DMS79 treated with DMSO at 0.1 percent for 48 hours (cell line): ENCODE data around the gene PRR20G.
A peak's percentile ranks its signal among the peaks of the same experiment; 100 is the strongest.

Experiments
- DNase-seq: peaks from one replicate; lab custom pipeline; 2025; lab: John Stamatoyannopoulos, UW

Gene PRR20G

DNA sequence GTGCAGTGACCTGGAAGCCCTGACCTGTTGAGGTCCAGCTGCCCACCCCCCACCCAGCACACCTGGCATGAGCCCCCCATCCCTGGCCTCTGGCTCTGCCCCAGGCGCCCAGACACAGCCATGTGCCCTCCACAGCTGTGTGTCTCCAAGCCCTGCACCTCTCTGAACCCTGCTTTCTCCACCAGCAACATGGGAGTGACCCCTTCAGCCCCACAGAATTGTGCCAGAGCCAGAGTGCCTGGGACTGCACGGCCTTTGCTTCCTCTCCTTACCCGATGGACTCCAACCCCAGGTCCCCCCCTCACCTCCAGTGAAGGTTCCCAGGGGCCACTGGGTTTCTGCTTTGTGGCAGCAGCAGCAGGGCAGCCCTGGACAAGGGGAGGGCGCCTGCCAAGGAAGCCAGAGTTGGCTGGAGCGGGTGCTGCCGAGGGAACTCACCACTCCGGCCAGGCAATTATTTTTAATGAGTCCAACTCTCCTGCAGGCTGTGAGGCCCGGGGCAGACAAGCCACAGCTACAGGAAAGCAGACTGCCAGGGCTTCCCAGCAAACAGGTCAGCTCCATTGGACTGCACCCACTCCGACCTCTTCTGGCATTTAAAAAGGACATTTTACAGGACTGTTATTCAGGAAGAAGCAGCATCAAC, 24.1 kb downstream of the PRR20G start:
- no peak for DNase-seq

DNA sequence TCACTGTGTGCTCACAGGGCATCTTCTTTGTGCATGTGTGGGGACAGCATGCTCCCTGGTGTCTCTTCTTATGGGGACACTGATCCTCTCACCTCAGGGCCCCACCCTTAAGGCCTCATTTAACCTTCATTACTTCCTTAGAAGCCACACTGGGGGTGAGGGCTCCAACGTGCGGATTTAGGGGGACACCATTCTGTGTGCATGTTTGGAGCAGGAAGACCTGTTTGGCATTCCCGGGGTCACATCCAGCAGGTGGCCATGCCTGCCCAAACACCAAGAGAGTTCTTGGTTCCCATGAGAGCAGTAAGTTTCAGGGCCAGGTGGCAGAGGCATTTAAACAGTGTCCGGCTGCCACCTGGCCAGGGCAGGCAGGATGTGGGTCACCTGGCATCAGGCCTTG, 24.8 kb downstream of the PRR20G start:
- DNase-seq, result no peak

DNA sequence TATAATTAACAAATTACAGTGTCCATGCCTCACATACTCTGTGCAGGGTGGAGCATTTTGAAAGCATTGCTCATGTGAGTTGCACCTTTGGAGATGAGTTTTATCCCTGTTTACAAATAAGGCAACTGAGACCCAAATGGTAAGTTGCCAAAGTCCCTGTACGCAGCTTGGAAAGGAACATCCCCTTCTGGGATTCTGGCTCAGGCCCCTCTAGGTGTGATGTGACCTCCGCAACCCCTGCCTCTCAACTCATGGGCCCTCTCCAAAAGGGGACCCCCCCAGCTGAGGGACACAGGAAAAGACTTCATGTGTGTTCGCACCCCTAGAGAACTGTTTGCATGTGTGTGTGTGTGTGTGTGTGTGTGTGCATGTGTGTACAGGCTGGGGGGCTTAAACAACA, 25.3 kb downstream of the PRR20G start:
- no peak for DNase-seq

DNA sequence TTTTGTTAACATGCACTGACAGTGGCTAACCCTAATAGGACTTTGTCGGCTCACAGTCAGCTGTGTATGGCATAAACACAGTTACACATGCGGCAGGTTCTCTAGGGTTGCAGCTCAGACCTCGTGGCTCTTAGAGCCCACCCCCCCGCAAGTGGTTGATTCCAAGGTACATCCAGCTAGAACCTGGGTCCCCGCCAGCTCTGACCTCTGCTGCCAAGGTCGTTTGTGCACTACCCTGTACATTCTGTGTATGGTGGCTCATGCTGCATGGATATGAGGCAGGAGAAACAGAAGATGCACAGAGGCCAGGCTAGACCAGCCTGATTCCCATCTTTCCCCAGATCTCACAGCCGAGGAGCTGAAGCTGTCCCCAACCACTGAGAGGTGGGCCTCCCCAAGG, 25.9 kb downstream of the PRR20G start:
- DNase-seq, result no peak

DNA sequence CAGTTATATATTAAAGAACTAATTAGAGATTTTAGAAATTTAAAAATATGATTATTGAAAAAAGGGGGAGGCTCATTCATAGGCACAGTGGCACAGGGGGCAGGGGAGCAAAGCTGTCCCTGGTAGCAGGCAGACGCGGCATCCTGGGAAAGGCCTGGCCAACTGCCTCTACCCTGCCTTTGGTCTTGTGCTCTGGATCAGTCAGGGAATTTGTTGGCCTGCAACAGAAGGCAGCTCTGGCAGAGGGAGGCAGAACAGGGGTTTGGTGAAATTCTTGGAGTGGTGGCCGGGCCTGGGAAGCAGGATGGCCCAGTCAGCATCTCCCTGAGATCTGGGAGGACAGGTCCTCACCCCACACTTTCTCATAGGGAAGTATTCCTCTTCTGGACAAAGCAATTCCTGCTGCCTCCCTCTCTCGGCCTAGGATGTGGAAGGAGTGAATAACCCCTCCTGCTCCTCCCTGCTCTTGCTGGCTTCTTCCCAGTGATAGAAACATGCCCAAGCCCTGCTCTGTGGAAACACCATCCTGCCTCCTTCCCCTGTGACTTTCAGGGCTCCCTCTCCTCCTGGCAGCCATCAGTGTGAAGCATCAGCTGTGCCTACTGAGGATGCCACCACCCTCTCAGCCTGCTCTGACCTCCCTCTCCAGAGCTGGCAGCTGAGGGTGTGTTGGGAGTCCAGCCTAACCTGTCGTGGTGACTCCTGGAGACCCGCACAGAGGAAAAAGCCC, 26.9 kb downstream of the PRR20G start:
- DNase-seq, result no peak

DNA sequence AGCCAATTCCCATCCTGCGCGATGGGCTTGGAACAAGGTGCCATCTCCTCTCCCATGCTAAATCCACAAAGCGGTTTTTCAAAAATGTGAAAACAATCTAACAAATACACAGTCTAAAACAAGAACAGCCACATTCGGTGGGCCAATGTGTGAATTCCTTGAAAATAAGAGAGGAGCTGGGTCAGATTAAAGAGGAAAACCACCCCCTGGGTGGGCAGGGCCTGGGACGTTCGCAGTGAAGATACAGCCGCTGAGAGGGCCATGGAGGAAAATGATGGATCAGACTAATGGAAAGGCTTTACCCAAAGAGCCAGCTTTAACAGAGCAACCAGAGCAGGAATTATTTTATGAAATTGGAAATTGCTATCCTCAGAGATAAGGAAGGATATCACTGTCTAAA, 27.4 kb downstream of the PRR20G start:
- no peak for DNase-seq

DNA sequence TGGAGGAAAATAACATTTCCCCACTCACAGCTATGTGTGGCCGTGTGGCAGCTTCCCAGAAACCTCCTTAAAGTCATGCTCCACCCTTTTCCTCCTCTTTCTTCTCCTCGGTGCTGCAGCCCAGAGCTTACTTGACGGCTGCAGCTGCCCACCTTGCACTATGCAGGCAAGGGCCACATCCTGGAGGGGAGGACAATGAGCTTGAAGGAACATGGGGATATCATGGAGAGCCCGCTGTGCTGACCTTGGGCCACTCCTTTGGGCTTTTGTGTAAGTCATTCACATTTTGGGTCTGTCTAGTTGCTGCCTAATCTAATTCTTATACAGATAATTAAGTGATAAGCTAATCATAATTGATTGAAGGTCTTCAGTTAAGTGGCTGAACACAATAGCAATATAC, 28.0 kb downstream of the PRR20G start:
- DNase-seq, result no peak

DNA sequence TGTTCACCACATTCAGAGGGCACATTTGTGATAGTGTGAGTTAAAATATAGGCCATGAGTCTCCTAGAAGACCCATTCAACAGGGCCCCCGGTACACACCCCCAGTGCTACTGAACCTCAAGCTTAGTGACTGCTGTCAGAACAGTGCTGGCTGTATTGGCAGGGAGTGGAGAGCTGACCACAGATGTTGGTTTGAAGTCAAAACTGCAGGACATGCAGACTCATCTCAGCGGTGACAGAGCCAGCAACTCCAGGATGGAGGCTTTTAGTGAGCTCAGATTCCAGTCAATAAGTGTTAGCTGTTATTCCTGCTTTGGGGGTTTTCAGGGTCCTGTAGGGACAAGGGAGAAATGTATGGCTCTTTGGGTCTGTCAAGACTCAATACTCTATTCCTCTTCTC, 29.1 kb downstream of the PRR20G start:
- no peak for DNase-seq

DNA sequence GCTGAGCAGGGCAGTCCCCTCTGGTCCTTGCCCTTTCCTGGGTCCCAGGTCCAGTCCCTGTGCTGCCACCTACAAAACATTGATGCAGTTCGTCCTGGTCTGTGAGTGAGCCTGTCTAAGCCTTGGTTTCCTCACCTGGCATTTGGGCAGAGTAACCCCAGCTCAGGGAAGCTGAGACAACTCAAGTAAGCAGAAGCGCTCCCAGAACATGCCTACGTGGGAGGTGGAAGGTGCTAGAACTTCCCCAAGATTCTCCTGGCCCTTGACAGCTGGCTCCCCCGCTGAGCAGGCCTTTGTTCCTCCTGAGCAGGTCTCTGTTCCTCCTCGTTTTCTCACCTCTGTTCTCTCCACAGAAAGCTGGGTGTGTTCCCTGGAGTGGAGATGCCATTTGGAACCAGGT, 30.5 kb downstream of the PRR20G start:
- DNase-seq, result no peak

DNA sequence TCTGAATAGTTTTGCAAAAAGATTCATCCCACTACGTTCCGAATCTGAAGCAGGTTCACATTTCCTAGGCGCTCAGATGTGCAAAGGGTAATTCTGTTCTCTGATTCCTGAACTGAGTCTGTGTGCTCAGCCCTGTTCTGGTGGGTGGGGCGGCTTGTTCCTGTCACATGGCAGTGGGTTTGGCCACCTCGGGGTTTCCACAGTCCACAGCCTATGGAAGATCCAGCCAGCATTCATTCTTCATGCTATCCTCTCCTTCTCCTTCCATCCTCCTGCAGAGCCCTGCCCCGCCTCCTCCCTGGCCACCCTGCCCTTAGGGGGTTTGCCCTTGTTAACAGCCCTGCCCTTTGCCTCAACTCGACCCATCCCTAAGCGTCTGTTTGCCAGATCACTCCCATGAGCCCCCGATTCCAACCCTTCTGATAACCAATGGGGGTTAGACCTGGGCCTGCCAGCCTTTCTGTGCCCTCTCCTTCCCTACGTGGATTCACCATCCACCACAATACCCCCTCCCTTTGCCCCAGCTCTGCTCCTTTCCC, 31.0 kb downstream of the PRR20G start:
- DNase-seq, result no peak

DNA sequence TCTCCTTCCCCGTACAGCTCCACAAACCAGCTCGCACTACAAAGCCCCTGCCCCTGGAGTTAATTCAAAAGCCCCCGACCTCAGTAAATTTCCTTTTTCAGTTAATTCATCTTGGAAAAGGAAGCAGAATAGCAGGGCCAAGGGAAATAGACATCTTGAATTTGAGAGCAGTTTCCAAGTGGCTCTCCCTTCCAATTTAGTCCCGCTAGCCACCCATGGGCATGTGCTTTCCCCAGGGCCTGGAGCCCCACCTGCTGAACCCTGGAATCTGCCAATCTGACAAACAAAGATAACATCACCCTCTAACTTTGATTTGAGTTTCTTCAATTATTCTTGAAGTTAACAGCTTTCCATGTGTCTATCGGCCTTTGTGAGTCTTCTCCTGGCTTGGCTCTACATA, 31.7 kb downstream of the PRR20G start:
- DNase-seq, result no peak

DNA sequence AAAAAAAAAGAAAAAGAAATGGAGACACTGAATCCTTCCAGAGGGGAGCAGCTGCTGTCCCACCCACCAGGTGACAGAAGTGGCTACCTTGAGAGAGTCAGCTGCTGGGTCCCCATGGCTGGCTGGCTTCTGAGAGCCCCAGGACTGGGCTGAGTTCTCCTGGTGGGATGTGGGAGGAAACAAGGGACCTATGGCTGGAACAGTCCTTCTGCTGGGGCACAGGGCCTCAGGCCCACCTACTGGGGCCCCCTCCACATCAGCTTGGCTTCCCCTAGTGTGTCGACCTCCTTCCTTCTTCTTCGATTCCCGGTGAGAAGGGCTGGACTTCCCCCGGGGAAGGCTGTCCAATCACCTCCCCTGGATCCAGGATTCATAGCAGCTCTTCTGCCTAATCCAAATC, 32.3 kb downstream of the PRR20G start:
- no peak for DNase-seq

DNA sequence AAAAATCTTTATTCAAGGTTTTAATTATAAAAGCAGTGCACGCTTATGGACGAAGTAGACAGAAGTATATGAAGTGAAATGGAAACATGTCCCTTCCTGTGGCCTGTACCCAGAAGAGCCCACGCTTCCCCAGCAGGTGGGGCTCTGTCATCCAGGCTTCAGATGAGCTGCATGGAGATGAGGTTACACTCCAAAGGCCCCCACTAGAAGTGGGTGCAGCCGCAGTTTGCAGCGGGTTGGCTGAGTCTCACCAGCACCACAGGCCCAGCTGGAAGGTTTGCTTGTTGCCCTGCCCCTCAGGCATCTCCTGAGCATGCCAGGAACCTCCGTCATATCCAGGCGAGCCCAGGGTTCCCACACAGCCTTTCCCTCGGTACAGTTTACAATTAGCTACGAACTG, 33.1 kb downstream of the PRR20G start:
- no peak for DNase-seq

DNA sequence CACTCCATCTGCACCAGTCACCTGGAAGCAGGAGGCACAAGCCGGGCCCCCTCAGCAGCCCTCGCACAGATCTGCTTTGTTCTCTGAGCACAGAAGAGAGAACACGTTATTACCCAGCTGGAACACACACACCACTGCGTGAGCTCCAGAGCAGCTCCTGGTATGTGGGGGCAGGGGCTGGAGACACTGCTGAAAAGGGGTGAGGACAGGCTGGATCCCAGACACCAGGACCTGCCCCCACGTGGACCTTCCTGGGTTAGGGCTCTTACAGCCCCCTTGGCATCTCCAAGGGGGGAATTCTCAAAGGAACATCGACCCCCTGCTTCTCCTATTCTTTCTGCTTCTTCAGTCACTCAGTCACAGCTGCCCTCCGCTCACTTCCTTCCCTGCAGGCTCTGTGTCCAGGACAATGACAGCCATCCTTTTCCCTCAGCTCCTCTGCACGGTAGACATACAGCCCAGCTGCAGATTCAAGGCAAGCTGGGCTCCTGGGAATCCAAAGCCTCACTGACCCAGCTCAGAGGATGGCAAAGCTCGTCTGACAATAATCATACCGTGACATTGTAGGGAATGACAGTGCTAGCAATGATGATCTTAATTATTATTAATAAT, 33.7 kb downstream of the PRR20G start:
- DNase-seq, result no peak

DNA sequence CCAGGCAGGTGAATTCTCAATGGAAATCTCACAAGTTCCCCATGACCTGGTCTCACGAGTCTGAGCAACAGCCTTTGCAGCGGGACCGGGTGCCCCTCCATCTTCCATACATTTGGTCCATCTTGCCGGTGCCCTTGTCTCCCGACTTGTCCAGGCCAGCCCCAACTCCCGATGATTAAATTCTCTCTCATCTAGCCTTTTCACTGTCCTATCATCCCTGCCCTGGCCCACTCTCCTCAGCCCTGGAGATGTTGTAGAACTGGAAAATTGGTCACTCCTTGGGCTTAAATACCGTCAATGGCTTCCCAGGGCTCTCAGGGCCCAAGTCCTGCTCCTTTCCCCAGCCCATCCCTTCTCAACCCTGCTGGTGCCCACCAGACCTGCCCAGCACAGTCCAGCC, 34.4 kb downstream of the PRR20G start:
- no peak for DNase-seq

DNA sequence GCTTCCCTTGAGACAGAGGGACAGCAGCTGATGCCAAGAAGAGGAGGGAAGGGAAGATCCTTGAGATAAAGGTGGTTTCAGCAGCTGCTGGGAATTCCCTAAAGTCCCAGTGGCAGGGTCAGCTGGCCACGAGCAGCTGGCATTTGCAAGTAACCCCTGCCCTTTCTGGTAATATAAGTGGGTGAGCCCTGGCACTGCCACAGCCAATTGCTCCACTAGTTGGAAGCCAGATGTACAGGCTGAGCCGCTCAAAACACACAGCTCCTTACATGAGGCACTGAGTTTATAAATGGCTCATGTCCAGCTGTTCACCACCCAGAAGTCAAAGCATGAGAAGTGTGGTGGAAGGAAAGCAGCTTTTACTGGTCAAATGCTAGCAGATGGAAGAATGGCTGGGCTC, 35.4 kb downstream of the PRR20G start:
- DNase-seq, result peak; percentile 6

DNA sequence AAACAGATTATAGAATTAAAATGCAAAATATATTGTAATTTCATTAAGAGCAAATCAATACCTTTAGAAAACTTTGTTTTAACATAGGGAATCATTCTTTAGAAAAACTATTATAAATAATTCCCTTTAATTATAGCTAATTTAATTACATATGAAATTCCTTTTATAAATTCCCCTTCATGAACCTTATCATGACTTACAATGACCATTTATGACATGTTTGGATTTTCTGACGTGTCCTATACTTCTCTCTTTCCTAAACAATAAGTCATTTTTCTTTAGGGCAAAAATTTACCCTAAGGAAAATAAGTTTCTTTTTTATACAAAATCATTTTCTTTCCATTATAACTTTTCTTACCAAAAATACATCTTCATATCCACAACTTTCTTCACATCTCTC, 37.8 kb downstream of the PRR20G start:
- no peak for DNase-seq

DNA sequence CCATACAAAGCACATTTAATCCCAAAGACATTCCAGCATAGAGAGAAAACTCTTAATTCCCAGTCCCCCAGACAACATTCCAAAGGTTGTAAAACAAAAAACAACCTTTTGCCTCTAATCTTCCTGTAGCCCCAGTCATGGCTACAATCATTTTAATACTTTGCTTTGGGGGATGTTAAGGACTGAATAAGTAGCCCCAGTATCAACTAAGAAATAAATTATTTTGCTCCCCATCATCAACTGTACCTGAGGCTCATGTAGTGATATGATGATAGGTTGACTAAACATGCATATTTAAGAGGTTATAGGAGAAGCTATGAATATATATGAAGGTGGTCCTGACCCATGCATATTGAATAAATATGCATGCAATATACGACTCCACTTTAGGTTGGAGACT, 40.6 kb downstream of the PRR20G start:
- no peak for DNase-seq

DNA sequence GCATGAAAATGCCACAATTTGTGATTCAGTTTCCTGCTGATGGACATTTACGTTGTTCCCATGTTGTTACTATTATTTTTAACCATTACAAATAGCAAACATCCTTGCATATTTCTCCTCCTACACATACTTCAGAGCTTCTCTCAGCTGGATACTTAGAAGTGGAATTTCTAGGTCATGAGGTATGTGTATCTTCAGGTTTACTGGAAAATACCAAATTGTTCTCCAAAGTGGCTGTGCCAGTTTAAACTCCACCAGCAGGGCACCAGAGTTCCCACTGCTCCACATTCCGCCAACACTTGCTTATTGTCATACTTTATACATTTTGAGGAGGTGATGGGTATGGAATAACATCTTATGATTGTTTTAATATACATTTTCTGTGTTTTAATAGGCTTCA, 49.2 kb downstream of the PRR20G start:
- DNase-seq, result no peak

DNA sequence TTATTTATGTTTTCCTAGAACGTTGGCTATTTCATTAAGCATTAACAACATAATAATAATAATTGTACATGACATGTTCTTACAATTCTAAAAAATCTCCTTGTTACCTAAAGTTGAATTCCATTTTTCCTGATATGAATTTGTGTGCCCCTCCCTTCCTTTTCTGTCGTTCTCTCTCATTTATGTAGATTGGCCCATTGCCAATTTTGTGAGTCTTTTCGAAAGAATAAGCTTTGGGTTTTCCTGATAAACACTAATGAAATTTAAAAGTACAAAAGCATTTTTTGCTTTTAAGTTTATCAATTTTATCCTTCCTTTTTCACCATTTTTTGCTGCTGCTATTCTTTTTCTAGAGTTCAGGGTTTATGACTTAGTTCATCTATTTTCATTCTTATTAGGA, 50.0 kb downstream of the PRR20G start:
- no peak for DNase-seq

DNA sequence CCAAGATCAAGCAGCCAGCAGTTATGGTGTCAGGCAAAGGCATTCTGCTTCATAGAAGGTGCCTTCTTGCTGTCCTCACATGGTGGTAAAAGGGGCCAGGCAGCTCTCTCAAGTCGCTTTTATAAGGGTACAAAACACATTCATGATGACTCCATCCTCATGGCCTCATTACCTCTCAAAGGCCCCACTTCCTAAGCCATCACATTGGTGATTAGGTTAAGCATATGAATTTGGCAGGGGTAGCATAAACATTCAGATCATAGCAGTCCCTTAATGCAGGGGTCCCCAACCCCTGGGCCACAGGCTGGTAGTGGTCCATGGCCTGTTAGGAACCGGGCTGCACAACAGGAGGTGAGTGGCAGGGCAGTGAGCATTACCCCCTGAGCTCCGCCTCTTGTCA, 52.1 kb downstream of the PRR20G start:
- no peak for DNase-seq

DNA sequence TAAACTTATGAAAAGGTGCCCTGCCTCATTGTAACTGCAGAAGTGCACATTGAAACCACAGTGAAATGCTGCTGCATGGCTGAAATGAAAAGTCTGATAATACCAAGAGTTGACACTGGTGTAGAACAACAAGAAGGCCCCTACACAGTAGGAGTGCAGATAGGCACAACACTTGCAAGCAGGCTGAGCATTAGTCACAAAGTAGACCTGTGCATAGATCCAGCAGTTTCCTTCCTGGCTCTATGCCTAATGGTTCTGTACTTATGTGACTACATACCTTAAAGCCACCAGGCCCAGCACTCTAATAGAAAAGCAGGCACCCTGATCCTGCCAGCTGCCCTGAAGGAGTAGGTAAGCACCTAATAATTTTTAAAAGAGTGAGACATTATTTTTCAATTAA, 53.1 kb downstream of the PRR20G start:
- peak; percentile 76 for DNase-seq
